B cell (primary cell): ENCODE results near the gene CD74.

Experiments used
- EZH2 ChIP-seq: IDR thresholded peaks from 2 replicates; pipeline ENCODE4 v1.6.1; 2012; ENCODE audit warnings: borderline replicate concordance, low read depth, mild to moderate bottlenecking, moderate library complexity, low read length; ENCODE audit not compliant: insufficient read depth, poor library complexity, severe bottlenecking
- TF ChIP-seq, protein P1 (sequence below): fragments of 200-600 bp; IDR thresholded peaks from one replicate; pipeline ENCODE4 v1.8.0; 2022; ENCODE audit warnings: antibody characterized with exemption, mild to moderate bottlenecking

DNA sequence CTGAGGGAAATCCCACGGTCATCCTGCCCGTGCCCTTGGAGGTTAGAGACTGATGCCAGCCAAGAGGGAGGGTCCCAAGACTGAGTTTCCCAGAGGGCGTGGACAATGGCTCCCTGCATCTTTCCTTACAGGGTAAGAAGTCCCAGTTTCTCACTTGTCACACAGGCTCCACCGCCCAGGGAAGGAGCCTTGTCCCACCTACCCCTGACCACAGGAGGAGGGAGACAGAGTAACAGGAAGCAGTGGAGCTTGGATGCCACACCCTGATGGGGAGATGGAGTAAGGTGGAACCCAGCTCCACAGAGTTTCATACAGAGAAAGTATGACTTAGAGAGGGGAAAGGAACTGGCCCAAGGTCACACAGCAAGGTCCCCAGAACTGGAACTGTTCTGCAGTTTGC lies 9.4 kb upstream of the CD74 start:
- TF ChIP-seq, protein P1, sequence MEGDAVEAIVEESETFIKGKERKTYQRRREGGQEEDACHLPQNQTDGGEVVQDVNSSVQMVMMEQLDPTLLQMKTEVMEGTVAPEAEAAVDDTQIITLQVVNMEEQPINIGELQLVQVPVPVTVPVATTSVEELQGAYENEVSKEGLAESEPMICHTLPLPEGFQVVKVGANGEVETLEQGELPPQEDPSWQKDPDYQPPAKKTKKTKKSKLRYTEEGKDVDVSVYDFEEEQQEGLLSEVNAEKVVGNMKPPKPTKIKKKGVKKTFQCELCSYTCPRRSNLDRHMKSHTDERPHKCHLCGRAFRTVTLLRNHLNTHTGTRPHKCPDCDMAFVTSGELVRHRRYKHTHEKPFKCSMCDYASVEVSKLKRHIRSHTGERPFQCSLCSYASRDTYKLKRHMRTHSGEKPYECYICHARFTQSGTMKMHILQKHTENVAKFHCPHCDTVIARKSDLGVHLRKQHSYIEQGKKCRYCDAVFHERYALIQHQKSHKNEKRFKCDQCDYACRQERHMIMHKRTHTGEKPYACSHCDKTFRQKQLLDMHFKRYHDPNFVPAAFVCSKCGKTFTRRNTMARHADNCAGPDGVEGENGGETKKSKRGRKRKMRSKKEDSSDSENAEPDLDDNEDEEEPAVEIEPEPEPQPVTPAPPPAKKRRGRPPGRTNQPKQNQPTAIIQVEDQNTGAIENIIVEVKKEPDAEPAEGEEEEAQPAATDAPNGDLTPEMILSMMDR, result no peak
- no peak for TF ChIP-seq EZH2
